Fibroblast of skin of abdomen (primary cell): ENCODE measurements around the gene RPS17. TPM values are rescaled to one million over a fixed set of nuclear protein-coding genes. Genes with fewer than 3 reads are reported as not detected.
A peak's percentile ranks its signal among the peaks of the same experiment; 100 is the strongest.

Source experiments
- DNase-seq: peaks from one replicate; pipeline ENCODE4 v3.0.0-alpha.2; 2013
- polyA plus RNA-seq, 2 experiments: library from polyadenylated mRNA; unstranded; fragments of 120-200 nt; gene quantifications; one replicate each; pipeline ENCODE4 v1.2.1, GENCODE V29; 2013; ENCODE audit not compliant: insufficient read length in 2 of 2

The RPS17 gene
- 2,902 TPM for polyA plus RNA-seq (2013, experiment 1 of 2; ENCODE audit: insufficient read length)
- 3,033 TPM for polyA plus RNA-seq (2013, experiment 2 of 2; ENCODE audit: insufficient read length)

DNA sequence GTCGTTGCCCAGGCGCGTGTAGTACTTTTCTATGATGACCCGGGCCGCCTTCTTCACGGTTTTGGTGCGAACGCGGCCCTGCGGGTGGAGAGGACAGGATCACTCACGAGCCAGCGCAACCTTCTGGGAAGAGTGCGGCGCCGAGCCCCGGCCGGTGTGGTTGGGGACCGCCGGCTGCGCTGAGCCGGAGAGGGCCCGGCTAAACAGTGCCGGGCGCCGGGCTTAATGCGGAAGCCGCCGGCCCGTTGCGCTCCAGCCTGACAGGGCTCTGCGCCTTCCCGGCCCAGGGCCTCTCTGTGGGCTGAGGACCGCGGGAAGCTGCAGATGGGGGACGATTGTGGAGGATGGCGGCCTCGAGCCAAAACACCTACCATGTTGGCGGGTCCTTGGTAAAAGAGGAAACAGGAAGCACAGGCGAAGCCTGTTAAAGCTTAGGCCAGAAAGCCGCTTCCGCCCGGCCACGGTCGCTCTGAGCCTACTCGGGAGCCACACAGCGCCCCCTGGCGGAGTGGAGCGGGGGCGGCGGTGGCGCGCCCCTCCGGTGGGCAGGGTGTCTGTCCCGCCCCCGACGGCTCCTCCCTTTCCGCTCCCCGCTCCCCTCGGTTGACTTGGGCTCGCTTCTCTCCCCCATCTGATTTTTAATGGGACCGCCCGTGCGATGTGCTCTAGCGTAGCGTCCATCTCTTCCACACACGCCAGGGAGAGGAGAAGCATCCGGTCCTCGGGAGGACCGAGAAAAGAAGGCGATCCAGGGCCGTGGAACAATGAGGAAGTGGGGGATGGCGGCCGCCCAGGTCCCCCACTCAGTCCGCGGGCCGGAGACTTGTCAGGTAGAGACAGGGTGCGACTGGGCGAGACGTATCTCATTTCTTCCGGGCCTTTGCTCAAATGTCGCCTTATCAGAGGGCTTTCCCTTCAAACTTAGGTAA is at the start of gene RPS17:
TSS of gene RPS17 (minus strand) at position 403 of the 929 bp plus-strand sequence. CDS start at position 374, 29 bp downstream.
- peak; percentile 96 for DNase-seq

DNA sequence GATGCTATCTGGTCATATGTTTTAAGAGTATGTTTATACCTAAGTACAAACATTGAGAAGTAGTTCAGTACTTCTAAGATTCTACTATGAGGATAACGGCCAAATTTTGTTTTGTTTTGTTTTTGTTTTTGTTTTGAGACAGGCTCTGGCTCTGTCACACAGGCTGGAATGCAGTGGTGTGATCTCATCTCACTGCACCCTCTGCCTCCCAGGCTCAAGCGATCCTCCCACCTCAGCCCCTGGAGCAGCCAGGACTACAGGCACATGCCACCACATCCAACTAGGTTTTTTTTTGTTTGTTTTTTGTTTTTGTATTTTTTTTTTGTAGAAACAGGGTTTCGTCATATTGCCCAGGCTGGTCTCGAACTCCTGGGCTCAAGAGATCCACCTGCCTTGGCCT is 47.5 kb upstream of the RPS17 start:
- no peak for DNase-seq

DNA sequence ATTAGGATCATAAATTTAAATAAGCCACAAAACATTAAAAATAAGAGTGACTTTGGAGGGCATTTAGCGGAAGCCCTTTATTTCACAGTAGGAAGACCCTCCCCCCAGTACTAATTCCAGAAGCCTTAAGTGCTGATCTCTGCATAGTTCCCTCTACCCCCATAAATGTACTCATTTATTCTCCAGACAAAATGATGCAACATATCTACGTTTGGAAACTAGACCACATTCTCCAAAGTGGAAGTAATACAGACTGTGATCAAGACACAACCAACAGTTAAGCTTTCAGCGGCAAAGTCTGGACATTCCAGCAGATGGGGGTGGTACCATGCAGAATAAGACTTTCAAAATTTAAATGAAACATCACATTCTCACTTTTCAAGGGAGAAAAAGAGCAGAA is 44.8 kb upstream of the RPS17 start:
- peak; percentile 80 for DNase-seq

DNA sequence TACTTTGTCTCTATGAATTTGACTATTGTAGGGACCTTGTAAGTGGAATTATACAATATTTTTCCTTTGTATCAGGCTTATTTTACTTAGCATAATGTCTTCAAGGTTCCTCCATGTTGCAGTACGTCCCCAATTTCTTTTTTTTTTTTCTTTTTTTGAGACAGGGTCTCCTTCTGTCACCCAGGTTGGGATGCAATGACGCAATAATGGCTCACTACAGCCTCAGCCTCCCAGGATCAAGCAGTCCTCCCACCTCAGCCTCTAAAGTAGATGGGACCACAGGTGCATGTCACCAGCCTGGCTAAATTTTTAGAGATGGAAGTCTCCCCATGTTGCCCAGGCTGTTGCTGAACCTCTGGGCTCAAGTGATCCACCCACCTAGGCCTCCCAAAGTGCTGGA is 40.5 kb upstream of the RPS17 start:
- DNase-seq = no peak

DNA sequence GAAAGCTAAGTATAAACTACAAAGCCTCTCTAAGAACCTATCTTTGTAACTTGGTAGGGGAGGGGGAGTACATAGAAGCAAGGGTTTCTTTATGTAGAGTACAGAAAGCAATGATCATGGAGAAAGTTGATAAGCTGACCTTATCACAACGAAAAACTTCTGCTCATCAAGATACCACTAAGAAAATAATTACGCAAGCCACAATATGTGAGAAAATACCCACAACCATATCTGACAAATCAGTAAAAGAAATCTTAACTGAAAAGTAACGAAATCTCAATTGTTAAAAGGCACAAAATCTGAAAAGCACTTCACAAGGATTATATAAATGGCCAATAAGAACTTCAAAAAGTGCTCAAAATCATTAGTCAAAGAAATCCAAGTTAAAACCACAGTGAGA is 35.1 kb upstream of the RPS17 start:
- DNase-seq = no peak

DNA sequence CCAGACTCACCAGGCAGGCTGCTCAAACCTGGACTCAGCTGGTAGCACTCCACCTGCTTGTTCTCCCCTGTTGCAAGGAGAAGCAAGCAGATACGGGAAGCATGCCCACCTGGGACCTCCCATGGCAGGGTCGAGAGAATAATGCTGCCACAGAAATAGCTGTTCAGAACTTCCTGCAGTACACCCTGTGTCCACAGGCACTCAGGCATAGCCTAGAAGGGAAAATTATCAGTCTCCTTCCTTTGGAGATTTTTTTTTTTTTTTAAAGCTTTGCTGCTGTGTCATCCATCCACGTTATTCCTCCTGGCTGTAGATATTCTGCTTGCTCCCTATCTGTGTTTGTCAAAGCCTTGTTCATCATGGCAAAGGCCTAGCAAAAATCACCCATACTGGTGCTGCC is 32.7 kb upstream of the RPS17 start:
- no peak for DNase-seq

DNA sequence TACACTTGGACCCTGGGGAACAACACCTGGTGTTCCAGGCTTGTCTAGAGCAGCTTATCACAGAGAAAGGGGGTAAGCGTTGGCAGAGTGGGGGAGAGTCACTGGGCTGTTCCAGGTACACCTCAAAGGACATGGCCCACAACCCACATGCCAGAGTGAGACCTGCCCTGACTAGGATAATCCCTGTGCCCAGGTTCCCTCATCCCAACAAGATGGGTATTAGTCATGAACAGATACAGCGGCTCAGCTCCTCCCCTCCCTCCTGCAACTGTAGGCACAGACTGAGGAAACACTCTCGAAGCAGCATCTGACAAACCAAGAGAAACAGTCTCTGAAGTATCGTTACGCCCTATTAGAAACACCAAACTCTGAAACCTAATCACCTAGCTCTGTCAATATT is 32.1 kb upstream of the RPS17 start:
- no peak for DNase-seq

DNA sequence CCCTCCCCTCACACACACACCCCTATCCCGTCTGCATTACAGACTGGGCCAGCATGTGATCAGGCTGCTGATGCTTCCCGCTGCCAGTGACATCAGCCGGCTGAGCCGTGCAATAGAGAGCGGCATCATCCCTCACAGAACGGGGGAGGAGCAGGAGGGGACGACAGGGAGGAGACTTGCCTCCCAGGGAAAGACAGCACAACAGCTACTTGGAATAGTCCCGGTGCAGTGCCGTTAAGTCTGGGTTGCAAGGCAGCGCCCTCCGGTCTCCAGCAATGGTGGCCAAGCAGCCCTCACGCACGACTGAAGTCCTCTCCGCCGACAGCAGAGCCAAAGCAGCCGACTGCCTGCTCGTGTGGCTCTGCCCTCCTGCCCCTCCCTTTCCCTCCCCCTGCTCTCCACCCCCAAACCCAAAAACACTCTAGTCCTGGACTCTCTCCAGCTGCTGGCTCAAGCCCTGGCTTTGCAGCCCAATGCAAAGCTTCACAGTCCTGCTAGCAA is 31.5 kb upstream of the RPS17 start:
- DNase-seq = peak; percentile 84

DNA sequence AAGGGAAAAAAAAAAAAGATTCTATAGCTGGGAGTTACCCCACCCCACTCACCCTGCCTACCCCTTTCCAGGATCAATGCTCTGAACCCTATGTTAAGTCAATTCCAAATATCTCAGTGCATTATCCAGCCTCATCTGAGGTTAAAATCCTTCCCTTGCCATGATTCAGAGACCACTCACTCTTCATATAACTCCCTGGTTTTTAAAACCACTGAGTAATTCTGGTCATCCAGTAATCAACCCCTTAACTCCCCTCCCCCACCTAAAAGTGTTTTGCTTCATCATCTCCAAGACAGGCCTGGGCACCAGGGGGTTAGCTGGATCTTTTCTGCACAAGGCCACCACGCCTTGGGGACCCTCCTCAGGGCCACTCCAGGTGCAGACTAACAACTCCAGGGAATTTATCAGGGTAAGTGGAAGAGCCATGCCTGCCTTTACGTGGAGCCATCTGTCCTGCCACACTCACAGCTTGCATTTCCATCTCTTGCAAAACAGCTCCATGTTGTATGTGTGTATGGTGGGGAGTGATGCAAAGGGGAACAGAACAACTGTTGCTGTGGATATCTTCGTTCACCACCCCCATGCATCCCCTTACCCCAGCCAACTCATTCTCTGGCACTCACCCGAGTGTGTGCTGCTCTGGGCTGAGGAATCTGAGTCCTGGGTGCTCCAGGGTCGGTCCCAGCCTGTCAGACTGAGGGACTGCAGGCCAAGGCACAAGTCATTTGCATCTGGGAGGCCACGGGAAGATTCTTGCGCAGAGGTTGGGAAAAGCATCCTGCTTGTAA is 30.7 kb upstream of the RPS17 start:
- peak; percentile 78 for DNase-seq

DNA sequence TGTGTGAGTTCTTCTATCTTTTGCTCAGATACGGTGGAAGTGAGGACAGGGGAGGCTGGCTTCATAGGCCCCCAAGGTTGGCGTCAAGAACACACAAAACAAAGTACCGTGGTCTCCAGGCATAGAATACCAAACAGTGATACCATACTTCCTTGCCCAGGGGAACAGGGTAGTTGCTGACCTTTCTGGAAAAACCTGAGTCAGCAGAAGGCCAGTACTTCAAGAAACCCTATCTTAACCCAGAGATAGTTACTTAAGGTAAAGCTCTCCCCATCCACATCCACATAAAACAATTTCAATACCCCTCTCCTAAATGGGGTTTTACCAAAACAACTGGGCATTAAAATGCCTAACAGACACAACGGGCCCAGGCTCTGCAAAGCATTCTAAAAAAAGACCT is 29.6 kb upstream of the RPS17 start:
- DNase-seq = no peak

DNA sequence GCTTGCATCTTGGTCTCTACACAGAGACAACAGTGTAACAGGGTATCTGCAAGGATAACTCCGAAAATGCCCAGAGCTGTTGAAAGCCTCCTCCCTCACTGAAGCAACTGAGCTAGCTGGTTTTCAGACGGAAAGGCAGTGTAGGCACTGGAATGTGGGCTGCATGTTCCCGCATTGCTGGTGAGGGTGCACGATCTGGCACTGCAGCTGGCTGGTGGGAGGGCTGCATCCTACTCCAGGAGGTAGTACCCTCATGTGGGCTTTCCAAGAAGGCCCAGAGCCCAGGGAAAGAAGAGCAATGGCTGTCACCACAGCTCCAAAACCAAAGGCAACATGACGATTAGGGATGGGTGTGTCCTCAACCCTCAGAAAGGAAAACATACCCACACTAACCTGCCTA is 28.7 kb upstream of the RPS17 start:
- no peak for DNase-seq

DNA sequence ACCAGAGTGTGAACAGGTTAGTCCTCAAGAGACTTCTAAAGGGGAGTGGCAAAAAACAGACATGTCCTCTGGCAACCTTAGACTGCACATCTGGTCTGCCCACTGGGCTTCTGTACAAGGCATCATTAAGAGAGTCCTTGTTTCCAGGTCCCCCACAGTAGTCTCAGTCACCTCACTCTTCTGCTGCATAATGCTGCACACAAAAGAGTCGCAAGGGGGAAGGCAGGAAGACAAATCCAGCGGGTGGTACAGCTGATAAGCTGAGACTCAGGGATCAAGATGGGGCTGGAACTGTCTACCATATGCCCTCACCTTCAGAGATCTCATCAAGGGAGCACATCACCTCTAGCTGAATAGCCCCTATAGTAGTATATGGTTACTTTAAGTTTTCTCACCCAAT is 27.4 kb upstream of the RPS17 start:
- DNase-seq = no peak

DNA sequence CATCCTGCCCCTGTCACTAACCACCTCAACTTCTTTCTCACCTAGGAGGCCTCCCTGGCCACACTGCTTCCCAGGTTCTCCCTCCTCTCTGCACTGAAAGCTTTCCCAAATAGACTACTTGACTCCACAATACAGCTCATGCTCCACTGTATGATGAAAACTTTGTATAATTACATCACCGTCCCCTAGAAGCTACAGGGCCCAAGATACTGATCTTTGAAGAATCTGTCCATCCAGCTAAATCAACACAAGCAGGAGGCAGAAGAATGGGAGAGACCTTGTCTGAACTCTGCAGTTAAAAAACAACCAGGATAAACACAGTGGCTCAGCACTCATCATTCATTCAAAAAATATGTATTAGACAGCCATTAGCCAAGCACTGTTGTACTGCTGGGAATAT is 26.4 kb upstream of the RPS17 start:
- DNase-seq = peak; percentile 70

DNA sequence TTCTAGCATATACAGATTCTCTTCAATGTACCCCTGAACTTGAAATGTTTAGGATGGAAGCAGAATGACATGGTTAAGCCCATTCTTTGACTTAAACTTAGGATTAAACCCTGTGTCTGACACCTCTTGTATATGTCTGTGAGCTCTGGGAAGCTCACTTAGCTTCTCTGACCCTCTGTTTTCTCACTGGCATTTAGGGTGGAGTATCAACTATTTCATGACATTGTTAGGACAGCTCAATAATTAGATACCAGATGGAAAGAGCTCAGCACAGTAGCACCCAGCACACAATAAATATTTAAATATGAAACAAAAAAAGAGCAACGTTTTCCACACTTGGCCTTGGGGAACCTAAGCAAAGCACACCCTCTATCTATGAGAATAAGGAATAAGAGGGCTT is 18.2 kb upstream of the RPS17 start:
- DNase-seq = no peak

DNA sequence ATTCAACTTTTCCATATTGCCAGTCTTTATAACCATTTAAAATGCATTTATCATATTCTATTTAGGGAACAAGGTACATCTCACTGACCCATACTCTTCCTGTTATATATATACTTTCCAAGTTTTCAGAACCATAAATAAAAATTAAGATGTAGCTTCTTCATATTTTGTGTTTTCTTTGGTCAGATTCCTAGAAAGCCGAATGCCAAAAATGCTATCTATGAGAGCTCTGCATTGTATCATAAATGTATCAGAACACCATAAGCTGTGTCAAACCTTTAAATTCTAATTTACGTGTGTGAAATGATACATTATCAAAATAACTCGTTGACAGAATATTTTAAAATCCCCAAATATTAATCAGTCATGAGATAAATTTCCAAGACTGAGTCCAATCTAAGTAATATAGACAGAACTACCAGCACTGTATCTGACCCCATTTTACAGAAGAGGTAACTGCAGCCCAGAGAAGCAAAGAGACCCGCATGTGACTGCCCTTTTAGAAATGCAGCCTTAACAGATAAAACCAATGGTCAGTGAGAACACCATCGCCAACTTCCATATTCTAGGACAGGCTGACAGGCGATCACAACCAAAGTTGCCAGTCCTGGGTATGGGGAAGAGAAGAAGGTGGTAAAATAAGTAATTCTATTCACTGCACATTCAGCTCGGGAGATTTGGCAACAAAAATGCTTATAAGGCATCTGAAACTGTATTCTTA is 16.2 kb upstream of the RPS17 start:
- no peak for DNase-seq

DNA sequence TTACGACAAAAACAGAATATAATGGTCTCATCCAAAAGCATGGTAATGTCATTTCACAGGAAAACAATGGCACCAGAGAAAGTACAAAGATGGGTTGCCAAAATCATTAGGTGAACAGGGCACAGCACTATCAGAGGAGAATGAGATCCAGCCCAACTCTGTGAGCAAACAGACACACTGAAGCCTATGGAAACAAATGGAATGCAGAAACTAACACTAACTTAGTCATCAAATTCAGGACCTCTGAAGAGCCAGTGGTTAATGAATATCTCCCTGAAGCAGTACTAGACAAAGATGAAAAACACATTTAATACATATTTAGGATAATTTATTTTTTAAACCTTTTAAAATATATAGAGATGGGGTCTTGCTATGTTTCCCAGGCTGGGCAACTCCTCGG is 14.6 kb upstream of the RPS17 start:
- no peak for DNase-seq

DNA sequence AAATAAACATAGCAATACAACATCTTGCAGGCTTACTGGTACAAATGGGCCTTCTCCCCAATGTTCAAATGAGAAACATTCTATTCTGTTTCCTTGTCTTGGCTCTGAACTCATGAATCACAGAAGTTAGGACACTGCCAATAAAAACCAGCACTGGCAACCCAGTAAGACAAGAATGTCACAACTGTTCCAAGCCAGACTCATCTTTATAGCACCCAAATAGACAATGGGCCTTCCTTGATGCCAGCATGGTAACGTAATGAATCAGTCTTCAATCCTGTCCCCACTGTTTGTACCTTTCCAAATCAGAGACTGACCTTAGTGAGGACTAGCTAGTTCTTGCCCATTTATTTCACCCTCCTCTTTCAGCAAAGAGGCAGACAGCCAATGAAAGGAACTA is 14.1 kb upstream of the RPS17 start:
- DNase-seq = no peak

DNA sequence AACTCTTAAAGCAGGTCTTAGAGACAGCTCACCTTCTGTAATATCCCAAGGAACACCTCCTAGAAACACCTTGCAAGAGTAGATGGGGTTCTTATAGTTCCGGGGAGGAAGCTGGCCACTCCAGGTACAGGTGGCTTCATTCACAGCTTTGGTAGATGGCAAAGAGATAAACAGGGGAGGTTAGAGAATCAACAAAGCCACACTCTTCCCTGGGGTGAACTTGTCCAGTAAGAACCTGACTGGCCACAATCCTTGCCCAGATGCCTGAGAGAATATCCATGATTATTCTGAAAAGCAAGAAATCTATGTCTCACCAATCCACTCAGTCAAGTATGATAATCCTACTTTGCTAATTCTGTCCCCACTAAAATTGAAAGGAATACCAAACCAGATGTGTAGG is 13.6 kb upstream of the RPS17 start:
- no peak for DNase-seq

DNA sequence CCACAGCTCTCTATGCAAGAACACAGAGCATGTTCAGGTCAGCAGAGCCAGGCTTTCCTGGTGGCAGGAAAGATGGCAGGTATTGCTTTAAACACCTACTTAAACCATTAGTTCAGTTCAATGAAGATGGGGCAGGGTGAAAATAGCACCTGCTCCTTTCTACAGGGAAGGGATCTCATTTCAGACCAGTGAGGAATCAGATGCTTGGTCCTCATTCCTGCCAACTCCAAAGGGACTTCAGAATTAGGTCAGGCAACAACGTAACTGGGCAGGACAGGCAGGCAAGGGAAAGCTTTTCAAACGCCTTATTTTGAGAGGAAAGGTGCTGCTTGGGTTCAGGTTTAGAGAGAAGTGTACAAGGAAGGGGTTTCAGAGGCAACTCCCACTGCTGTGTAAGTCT is 12.6 kb upstream of the RPS17 start:
- DNase-seq = no peak

DNA sequence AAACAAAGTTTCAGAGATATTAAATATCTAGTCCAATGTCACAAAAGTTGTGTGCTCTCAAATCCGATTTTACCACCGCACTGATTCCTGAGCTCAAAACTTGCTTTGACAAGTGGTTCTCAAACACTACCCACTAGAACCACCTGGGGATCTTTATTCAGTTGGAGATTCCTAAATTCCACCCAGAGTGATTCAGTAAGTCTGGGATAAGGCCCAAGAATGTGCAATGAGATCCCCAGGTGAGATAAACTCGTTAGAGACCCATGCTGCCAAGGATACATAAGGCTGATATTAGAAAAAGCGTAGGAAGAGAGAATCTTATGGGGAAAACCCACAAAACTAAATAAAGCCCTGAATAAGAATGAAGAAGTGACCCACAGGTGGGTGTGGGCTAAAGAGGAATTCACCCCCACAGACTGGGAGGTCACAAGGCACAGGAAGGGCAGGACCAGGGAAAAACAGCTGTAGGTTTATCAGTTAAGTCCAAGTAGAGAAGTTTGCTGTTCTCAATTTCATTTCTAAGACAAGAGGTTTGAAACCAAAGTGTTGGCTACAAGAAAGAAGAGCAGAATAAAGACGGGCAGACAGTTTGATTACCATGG is 11.5 kb upstream of the RPS17 start:
- no peak for DNase-seq

DNA sequence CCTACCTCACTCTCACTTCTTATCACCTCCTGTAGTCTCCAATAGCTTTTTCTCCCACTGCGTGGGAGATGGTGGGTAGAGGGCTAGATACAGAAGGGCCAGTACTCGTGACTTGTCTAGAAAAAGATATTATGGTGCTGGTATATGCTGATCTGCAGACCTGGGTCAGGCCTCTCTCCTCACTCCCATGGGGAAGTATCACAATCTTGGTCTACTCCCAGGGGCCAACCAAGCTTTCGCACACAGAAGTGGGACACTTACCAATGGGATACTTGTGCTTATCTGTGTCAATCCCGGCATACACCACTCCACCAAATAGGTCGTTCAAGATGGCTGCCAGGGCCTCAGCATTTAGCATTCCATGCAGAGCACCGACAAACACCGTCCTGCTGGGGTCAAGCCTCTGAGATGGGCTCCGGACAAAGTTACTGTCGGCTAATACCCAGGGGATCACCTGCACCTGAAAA is 9.0 kb upstream of the RPS17 start:
- DNase-seq = no peak

DNA sequence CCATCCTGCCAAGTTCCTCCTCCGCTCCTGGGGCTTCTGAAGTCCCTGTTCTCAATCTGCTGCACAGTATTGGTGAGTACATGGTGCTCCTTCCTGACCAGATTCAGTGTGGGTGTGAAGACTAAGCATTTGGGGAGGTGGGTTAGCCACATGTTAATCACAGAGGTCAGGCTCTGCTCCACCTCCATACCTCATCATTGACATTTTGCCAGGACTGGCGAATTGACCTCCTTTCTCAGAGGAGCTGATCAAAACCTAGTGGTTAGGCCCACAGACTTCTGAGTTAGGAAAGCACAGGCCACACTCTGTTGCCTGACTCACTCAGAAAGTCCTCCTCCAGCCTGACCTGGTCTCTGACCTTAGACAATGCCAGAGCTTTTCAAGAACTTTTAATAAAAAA is 8.4 kb upstream of the RPS17 start:
- DNase-seq = no peak
